CD4-positive, alpha-beta T cell (primary cell): ENCODE data around the gene KDM4B. TPM values are rescaled to one million over a fixed set of nuclear protein-coding genes. Genes with fewer than 3 reads are reported as not detected.

Experiments
- ATAC-seq: fragments of 200-7000 bp; cut with Tn5 transposase; one replicate; pipeline ENCODE4 v1.10.0; 2022; ENCODE audit warnings: mild to moderate bottlenecking; ENCODE audit not compliant: poor library complexity
- CTCF ChIA-PET: fragments of 350-600 bp; sonication (Branson Sonifier 250); formaldehyde crosslinking; loops from one replicate; lab custom pipeline; 2021; ENCODE audit warnings: antibody characterized with exemption, inconsistent platforms; lab: Charles Lee
- POLR2A ChIA-PET: fragments of 350-600 bp; sonication (Branson Sonifier 250); formaldehyde crosslinking; loops from one replicate; lab custom pipeline; 2021; ENCODE audit warnings: antibody characterized with exemption, inconsistent platforms; lab: Charles Lee
- DNase-seq, 14 experiments: peaks; one replicate each; pipeline ENCODE4 v3.0.0-alpha.2; 2013 to 2020; ENCODE audit warnings: mixed read lengths in 2 of 14
- H3K27ac ChIP-seq, 2 donors: one replicate each; pipeline versions ENCODE4 v1.5.1 to v1.7.0; 2013; ENCODE audit warnings: low read length in 2 of 2, low read depth in 1 of 2, mild to moderate bottlenecking in 1 of 2
- H3K27me3 ChIP-seq, 2 experiments: 1 replicate in 1 of 2; 2 replicates in 1 of 2; pipeline versions ENCODE4 v1.6.1 to v1.7.0; 2013; ENCODE audit warnings: low read length in 2 of 2, control low read depth in 1 of 2, mild to moderate bottlenecking in 1 of 2, moderate library complexity in 1 of 2; ENCODE audit not compliant: insufficient read depth in 2 of 2, control insufficient read depth in 1 of 2
- H3K36me3 ChIP-seq: one replicate; pipeline ENCODE4 v1.6.1; 2013; ENCODE audit warnings: low read length, control low read depth; ENCODE audit not compliant: insufficient read depth
- H3K4me1 ChIP-seq: one replicate; pipeline ENCODE4 v1.6.1; 2013; ENCODE audit warnings: low read length, control low read depth; ENCODE audit not compliant: insufficient read depth
- H3K4me3 ChIP-seq: one replicate; pipeline ENCODE4 v1.5.1; 2013; ENCODE audit warnings: mild to moderate bottlenecking, low read length, moderate library complexity
- H3K9me3 ChIP-seq, 2 experiments: 1 replicate in 1 of 2; 2 replicates in 1 of 2; pipeline versions ENCODE4 v1.6.1 to v1.7.0; 2013; ENCODE audit warnings: low read length in 2 of 2, mild to moderate bottlenecking in 2 of 2, control low read depth in 1 of 2, moderate library complexity in 1 of 2; ENCODE audit not compliant: control insufficient read depth in 1 of 2, insufficient read depth in 1 of 2
- H3K27ac Mint-ChIP-seq: one replicate; pipeline ENCODE4 v1.8.0; 2020; ENCODE audit warnings: mixed read lengths
- H3K27me3 Mint-ChIP-seq: one replicate; pipeline ENCODE4 v1.8.0; 2021; ENCODE audit warnings: mixed read lengths
- H3K36me3 Mint-ChIP-seq: one replicate; pipeline ENCODE4 v1.8.0; 2021; ENCODE audit warnings: low read depth, mixed read lengths
- H3K4me1 Mint-ChIP-seq: one replicate; pipeline ENCODE4 v1.8.0; 2021; ENCODE audit warnings: low read depth, mixed read lengths
- H3K4me3 Mint-ChIP-seq: one replicate; pipeline ENCODE4 v1.8.0; 2020; ENCODE audit warnings: mild to moderate bottlenecking, mixed read lengths
- H3K9me3 Mint-ChIP-seq: one replicate; pipeline ENCODE4 v1.8.0; 2020; ENCODE audit warnings: mixed read lengths
- CTCF ChIP-seq: fragments of 200-600 bp; IDR thresholded peaks from one replicate; pipeline ENCODE4 v1.8.0; 2022; ENCODE audit warnings: antibody characterized with exemption, mild to moderate bottlenecking
- intact Hi-C, 2 experiments: fragments of 100-400 bp; cut with DNase I in 1 of 2; cut with micrococcal nuclease in 1 of 2; formaldehyde crosslinking; loops; one replicate each; pipeline versions ENCODE4 v1.15.1 to v1.9.0; 2023 to 2025; cut with DNase I, micrococcal nuclease
- total RNA-seq, 174 experiments: library from RNA in 2 of 174; stranded (reverse) in 2 of 174; gene quantifications; one replicate each; pipeline ENCODE4 v1.2.3 and lab custom pipeline; 2021 to 2026

KDM4B gene
- total RNA-seq, 2 experiments from 2014 or later: 41.8 to 42.5 TPM

- no peaks in the 10 kb centered on the region for H3K27me3 ChIP-seq
- no peak overlapping the region for H3K4me3 Mint-ChIP-seq
- peak overlapping the region; percentile 20 for H3K27ac Mint-ChIP-seq
- intact Hi-C loops: no loop called here
- H3K27ac ChIP-seq: no peak overlapping the region
- H3K36me3 ChIP-seq: no peaks in the 10 kb centered on the region
- no peak for DNase-seq
- H3K36me3 Mint-ChIP-seq: peaks cover 44% of the 10 kb centered on the region
- H3K9me3 ChIP-seq: peaks cover 0 to 12% of the 10 kb centered on the region in 2 experiments
- H3K4me1 Mint-ChIP-seq: peaks cover 12% of the 10 kb centered on the region
- ATAC-seq: no peak
- CTCF ChIA-PET: no interaction called here
- H3K4me3 ChIP-seq: no peak overlapping the region
- H3K27me3 Mint-ChIP-seq: no peaks in the 10 kb centered on the region
- POLR2A ChIA-PET: interaction anchor here (1.0 to 1.4 kb wide), 2 partner anchors 21 to 79 kb away, joined by 4 read pairs; partner anchors contain the start of gene KDM4B
- peaks cover 4% of the 10 kb centered on the region for H3K4me1 ChIP-seq
- peaks cover 2% of the 10 kb centered on the region for H3K9me3 Mint-ChIP-seq
- TF ChIP-seq CTCF: no peak
Observed at GRCh38 chr19:4990306-4990705, 21.4 kb downstream of the KDM4B start.

- POLR2A ChIA-PET: no interaction called here
- Mint-ChIP-seq H3K36me3 (peaks cover 56% of the 10 kb centered on the region), H3K9me3 (peaks cover 2% of the 10 kb centered on the region), H3K27me3 (no peaks in the 10 kb centered on the region), H3K4me3 (no peak overlapping the region), H3K27ac (no peak overlapping the region), H3K4me1 (peaks cover 9% of the 10 kb centered on the region)
- peaks cover 1% of the 10 kb centered on the region for H3K36me3 ChIP-seq
- H3K4me1 ChIP-seq: peaks cover 2% of the 10 kb centered on the region
- CTCF ChIA-PET: no interaction called here
- DNase-seq (no peak), ATAC-seq (no peak)
- no peak overlapping the region for H3K27ac ChIP-seq
- H3K4me3 ChIP-seq: no peak overlapping the region
- H3K9me3 ChIP-seq: peaks cover 0 to 12% of the 10 kb centered on the region in 2 experiments
- no peaks in the 10 kb centered on the region for H3K27me3 ChIP-seq
- TF ChIP-seq CTCF: no peak
- intact Hi-C loops: no loop called here
Observed at GRCh38 chr19:4991538-4991937, 22.6 kb downstream of the KDM4B start.

GRCh38 chr19:4991996-4992698 lies 23.2 kb downstream of the KDM4B start:
- POLR2A ChIA-PET: no interaction called here
- Histone ChIP-seq H3K27me3 (no peaks in the 10 kb centered on the region), H3K4me1 (no peaks in the 10 kb centered on the region), H3K36me3 (peaks cover 5% of the 10 kb centered on the region), H3K27ac (no peak overlapping the region), H3K9me3 (peaks cover 0 to 12% of the 10 kb centered on the region in 2 experiments), H3K4me3 (no peak overlapping the region)
- Mint-ChIP-seq H3K4me1 (peaks cover 7% of the 10 kb centered on the region), H3K9me3 (peaks cover 2% of the 10 kb centered on the region), H3K27ac (no peak overlapping the region), H3K27me3 (no peaks in the 10 kb centered on the region), H3K4me3 (no peak overlapping the region), H3K36me3 (peaks cover 61% of the 10 kb centered on the region)
- CTCF ChIA-PET: no interaction called here
- no peak for TF ChIP-seq CTCF
- DNase-seq: no peak
- no peak for ATAC-seq
- intact Hi-C loops: no loop called here
